WI38 (cell line): ENCODE results near the gene CLCN6.

Experiments
- H3K4me3 ChIP-seq: 2 replicates; pipeline ENCODE4 v1.5.1; 2011; ENCODE audit warnings: low read depth, mild to moderate bottlenecking, control low read depth, low read length
- TF ChIP-seq, protein P1 (sequence below): IDR thresholded peaks from 2 replicates; pipeline ENCODE4 v1.5.1; 2012; ENCODE audit warnings: low read depth, mild to moderate bottlenecking, control low read depth, low read length

The CLCN6 gene

DNA sequence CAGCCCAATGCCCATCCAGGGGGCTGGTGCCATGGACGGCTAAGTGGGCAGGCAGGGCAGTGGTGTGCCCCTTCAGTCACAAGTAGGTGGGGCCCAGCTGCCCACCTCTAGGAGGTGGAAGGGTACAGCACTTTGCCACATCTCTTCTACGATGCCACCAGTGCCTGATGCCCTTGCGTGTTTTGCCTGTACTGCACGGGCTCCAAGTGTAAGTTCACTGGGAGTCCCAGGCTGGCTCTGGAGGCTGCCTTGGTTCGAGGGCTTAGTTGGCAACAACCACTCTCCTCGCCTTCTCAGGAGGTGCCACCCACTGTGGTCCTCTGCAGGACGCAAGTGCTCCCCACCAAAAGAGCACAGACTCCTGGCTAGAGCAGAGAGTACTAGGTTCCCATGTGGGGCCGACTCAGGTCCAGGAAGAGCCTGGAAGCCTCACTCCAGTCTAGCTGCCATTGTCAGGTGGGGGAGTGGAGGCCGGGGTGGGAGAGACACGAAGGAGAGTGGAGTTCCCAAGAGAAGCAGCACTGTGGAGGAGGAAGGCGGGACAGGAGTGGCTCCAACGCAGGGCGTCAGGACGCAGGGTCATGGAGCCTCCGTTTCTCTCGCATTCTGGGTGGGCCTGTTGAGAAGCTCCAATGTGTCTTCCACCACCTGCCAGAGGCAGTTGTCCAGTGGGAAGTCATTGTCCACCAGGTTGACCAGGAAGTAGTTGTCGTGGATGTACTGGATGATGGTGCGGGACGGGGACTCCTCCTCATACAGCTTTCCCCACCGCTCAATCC is 15.7 kb upstream of the CLCN6 start:
- TF ChIP-seq, protein P1, sequence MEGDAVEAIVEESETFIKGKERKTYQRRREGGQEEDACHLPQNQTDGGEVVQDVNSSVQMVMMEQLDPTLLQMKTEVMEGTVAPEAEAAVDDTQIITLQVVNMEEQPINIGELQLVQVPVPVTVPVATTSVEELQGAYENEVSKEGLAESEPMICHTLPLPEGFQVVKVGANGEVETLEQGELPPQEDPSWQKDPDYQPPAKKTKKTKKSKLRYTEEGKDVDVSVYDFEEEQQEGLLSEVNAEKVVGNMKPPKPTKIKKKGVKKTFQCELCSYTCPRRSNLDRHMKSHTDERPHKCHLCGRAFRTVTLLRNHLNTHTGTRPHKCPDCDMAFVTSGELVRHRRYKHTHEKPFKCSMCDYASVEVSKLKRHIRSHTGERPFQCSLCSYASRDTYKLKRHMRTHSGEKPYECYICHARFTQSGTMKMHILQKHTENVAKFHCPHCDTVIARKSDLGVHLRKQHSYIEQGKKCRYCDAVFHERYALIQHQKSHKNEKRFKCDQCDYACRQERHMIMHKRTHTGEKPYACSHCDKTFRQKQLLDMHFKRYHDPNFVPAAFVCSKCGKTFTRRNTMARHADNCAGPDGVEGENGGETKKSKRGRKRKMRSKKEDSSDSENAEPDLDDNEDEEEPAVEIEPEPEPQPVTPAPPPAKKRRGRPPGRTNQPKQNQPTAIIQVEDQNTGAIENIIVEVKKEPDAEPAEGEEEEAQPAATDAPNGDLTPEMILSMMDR, result no peak
- no peak overlapping the region for H3K4me3 ChIP-seq

DNA sequence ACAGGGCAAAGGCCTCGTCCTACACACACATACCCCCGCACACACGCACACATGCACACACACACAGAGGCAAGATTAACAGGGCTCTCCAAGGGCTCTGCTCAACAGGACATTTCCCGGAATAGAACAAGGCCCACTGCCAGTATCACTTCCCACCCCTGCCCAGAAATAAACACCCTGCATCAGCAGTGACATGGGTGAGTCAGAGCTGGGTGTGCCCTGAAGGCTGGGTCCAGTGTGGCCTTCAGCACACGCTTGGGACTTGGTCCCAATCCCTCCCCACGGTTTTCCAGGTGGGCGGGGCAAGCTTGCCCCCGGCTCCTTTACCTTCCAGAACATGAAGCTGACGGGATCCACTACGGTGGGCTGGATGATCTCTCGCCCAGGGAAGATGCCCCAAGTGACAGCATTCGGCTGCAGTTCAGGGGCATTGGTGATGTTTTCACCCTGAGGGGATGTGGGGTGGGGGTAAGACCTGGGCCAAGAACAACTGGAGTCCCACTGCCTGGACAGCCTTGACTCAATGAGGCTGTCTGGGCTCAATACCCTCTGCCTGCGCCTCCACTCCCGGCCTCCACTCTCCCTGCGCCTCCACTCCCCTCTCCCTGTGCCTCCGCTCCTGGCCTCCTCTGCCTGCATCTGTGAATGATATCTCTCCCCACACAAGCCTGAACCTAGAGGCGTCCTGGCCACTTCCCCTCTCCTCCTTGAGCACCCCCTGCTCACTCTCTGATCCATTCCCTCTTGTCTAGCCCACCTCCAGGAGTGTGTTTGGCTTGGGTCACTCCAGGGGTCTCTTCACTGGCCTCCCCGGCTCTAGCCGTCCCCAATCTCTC is 14.9 kb upstream of the CLCN6 start:
- TF ChIP-seq, protein P1, result no peak
- no peak overlapping the region for H3K4me3 ChIP-seq

GRCh38 chr1:11792106-11792505 is 13.9 kb upstream of the CLCN6 start:
- H3K4me3 ChIP-seq, result no peak overlapping the region
- TF ChIP-seq, protein P1, result no peak

DNA sequence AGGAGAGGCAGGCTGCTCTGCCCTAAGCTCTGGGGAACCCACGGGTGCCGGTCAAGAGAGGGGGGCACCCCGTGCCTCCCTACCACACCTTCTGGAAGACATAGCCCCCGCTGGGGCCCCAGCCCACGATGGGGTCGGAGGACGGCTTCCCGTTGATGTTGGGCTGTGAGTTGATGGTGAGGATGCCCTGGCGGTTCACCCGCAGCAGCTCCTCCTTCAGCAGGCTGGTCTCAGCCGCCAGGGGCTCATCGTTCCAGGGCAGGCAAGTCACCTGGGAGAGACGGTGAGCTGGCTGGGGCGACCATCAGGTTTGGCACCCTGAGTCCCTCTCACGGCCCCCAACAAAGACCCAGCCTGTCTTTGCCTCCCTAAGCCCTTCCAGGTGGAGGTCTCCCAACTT is 12.2 kb upstream of the CLCN6 start:
- TF ChIP-seq, protein P1, result no peak
- H3K4me3 ChIP-seq, result no peak overlapping the region

DNA sequence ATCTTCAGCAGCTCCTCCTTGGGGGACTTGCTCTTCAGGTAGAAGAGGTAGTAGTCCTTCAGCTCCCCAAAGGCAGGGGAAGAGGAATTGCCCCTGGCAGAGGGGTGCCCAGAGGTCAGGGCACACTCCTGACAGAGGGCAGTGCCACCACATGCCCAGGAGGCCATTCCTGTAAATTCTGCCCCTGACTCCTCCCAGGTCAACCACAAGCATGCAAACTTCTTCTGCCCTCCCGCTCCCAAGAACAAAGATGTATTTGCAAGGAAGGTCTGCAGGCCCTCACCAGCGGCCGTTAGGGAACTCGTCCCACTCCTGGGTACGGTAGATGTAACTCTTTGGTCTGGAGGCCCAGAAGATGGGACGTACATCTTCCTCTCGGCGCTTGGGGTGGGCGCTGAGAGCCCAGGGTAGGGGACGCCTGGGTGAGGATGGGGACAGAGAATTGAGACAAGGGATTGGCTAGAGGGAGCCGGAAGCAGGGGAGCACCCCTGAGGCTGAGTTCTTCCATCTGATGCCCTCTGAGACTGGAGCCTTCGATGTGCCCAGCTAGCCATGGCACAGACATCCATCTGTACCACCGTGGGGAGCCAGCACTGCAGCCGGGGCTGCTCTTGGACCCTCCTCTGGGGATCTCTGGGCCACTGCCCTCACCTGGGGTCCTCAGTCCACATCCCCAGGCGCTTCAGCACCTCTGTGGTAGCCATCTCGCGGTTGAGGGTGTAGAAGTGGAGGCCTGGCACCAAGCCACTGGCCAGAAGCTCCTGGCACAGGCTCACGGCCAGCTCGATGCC is 11.3 kb upstream of the CLCN6 start:
- no peak overlapping the region for H3K4me3 ChIP-seq
- TF ChIP-seq, protein P1, result no peak

DNA sequence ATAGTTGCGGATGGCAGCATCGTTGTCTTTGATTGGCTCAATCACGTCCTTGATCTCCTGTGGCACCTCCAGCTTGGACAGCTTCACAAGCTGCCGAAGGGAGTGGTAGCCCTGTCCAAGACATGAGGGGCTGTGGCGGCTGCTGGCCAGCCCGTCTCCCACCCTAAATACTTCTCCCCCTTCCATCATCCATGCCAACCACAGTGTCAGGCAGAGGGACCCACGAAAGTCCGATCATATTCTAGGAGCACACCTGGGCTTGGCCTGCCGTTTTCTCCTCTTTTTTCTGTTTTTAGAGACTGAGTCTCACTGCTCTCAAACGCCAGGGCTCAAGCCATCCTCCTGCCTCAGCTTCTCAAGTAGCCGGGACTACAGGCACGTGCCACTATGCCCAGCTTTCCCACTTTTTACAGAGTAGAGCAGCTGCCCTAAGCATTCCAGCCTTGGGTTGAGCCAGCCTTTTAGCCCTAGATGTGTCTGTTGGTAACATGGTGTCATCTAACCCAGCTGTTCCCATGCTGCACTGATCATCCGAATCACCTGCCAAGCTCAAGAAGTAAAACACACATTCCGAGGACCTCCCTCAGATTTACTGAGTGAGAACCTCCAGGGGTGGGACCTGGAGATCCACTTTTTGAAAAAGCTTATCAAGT is 10.6 kb upstream of the CLCN6 start:
- H3K4me3 ChIP-seq, result no peak overlapping the region
- TF ChIP-seq, protein P1, result no peak
